ENCODE results near the gene TOX3. TPM values are rescaled to one million over a fixed set of nuclear protein-coding genes. Genes with fewer than 3 reads are reported as not detected.
A peak's percentile ranks its signal among the peaks of the same experiment; 100 is the strongest.

Gene TOX3
- total and polyA plus RNA-seq, 2 of the 13 experiments (the other 11 are each of a cell fraction or from before 2014, with no cell fraction given): 14.5 to 98.6 TPM

GRCh38 chr16:52501746-52502145 is 45.2 kb downstream of the TOX3 start (continued):
- TF ChIP-seq SMARCE1 (IDR thresholded peaks at IDR 0.05; ENCODE audit: borderline replicate concordance): no peak
- no peak for TF ChIP-seq ZNF761 (CRISPR knock-in tag; conservative IDR thresholded peaks at IDR 0.05)
- TF ChIP-seq SKI (IDR thresholded peaks at IDR 0.05; ENCODE audit: partially characterized antibody): no peak
- no peak for TF ChIP-seq ZFP62 (CRISPR knock-in tag; IDR thresholded peaks at IDR 0.05)
- no peak for TF ChIP-seq ARID5B (CRISPR knock-in tag; IDR thresholded peaks at IDR 0.05)
- no peak for TF ChIP-seq HNF4G (IDR thresholded peaks at IDR 0.05; ENCODE audit: borderline replicate concordance, low read depth, low read length)
- TF ChIP-seq HNF4G (CRISPR knock-in tag; IDR thresholded peaks at IDR 0.05; ENCODE audit: borderline replicate concordance, low read depth): no peak
- TF ChIP-seq, protein P1, sequence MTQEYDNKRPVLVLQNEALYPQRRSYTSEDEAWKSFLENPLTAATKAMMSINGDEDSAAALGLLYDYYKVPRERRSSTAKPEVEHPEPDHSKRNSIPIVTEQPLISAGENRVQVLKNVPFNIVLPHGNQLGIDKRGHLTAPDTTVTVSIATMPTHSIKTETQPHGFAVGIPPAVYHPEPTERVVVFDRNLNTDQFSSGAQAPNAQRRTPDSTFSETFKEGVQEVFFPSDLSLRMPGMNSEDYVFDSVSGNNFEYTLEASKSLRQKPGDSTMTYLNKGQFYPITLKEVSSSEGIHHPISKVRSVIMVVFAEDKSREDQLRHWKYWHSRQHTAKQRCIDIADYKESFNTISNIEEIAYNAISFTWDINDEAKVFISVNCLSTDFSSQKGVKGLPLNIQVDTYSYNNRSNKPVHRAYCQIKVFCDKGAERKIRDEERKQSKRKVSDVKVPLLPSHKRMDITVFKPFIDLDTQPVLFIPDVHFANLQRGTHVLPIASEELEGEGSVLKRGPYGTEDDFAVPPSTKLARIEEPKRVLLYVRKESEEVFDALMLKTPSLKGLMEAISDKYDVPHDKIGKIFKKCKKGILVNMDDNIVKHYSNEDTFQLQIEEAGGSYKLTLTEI (CRISPR knock-in tag; conservative IDR thresholded peaks at IDR 0.05): no peak

- Histone ChIP-seq H3K9ac (ENCODE audit: insufficient read depth, low read depth, low read length) (no peak overlapping the region), H3K9me3 (ENCODE audit: low read length) (no peaks in the 10 kb centered on the region), H3K4me1 (ENCODE audit: insufficient read depth, low read length) (peaks cover 74% of the 10 kb centered on the region), H3K27me3 (ENCODE audit: control insufficient read depth in 1 of 2, insufficient read depth in 2 of 2, low read length in 2 of 2) (no peaks in the 10 kb centered on the region), H3K36me3 (replicated peaks in 1 of 2; ENCODE audit: control insufficient read depth in 1 of 2, insufficient read depth in 2 of 2, low read length in 2 of 2) (peaks cover 0 to 7% of the 10 kb centered on the region in 2 experiments; a peak in 3 of 5 replicates), H2AFZ (ENCODE audit: low read length) (no peak overlapping the region), H3K4me3 (replicated peaks in 1 of 3; ENCODE audit: insufficient read depth in 1 of 3, low read depth in 2 of 3, low read length in 3 of 3) (no peak overlapping the region), H4K20me1 (ENCODE audit: insufficient read depth, low read length) (no peaks in the 10 kb centered on the region; the same call in 1 of the 2 replicates), H3K27ac (ENCODE audit: extremely low read length, insufficient read depth, low read length) (no peak overlapping the region), H3K4me2 (ENCODE audit: low read depth, low read length) (no peak overlapping the region), H3K79me2 (ENCODE audit: insufficient read depth, low read length) (peaks cover 92% of the 10 kb centered on the region)
- intact Hi-C loops (cut with micrococcal nuclease; ENCODE audit: unreplicated experiment): no loop called here
- no peak for DNase-seq (ENCODE audit: low spot score)
- no TSS peak for BruUV-seq (replicated peaks)
- ChIA-PET CTCF (ENCODE audit: low intra/inter-chr PET ratio, low total read pairs) (no interaction called here), POLR2A (interaction anchor here (1.3 kb wide), 1 partner anchor 8 kb away, joined by 3 read pairs; no protein-coding TSS in a partner anchor)
- no peak for FAIRE-seq
- in situ Hi-C loops (cut with HindIII; ENCODE audit: extremely low pct_ligation_motif_present, low pct_unique_long_range_greater_than_20kb): no loop called here
- no peak for ATAC-seq
- TF ChIP-seq ZNF138 (CRISPR knock-in tag; IDR thresholded peaks at IDR 0.05; ENCODE audit: low read depth): no peak
- no peak for TF ChIP-seq YEATS4 (CRISPR knock-in tag; IDR thresholded peaks at IDR 0.05; ENCODE audit: borderline replicate concordance)
- TF ChIP-seq U2AF1 (optimal IDR thresholded peaks at IDR 0.05; ENCODE audit: low read depth, low read length): no peak
- no peak for TF ChIP-seq TERF1 (CRISPR knock-in tag; IDR thresholded peaks at IDR 0.05)
- no peak for TF ChIP-seq SPEN (CRISPR knock-in tag; IDR thresholded peaks at IDR 0.05; ENCODE audit: low read depth)
- no peak for TF ChIP-seq ZFP91 (CRISPR knock-in tag; IDR thresholded peaks at IDR 0.05; ENCODE audit: borderline replicate concordance)
- TF ChIP-seq ZMYM3 (CRISPR knock-in tag; IDR thresholded peaks at IDR 0.05): peak; percentile 86
Observed at GRCh38 chr16:52500963-52501362, 46.0 kb downstream of the TOX3 start.
